ENCODE measurements around the gene UBR1.
"Not testable (repeated sequence)": the region's sequence is repeated elsewhere in the genome, so short reads cannot be mapped to it uniquely, and the experiment has no call there.

Gene UBR1

DNA sequence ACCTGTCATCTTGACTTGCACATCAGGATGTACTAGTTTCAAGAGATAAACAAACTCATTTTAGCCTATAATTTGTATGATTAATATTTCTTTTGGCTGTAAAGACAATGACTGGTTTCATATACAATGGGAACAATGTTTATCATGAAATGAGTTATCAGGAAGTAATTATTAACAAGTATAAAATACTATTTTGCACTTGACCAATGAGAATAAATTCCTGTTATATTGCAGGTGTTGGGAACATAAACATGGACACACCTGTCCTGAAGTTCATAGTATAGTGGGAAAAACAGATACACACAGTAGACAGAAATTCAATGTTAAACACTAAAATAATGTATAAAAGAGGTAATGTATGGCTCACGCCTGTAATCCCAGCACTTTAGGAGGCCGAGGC lies 56.9 kb downstream of the UBR1 start:
- no peak for DNase-seq

DNA sequence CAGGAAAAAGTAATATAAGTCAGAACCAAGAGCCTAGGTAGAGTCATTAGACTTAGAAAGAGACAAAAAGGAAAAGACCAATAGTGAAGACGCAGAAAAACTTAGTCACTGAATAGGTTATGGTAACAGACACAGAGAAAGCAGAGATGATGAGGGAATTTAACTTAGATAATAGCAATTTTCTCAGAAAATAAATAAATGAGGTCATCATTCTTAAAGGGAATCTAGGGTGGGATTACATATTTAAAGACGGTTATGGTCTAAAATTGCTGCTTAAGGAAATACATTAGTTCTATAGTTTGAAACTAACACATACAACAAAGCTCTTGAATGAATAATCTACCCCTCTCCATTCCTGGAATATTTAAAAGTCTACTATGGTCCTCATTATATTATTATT lies 59.4 kb downstream of the UBR1 start:
- no peak for DNase-seq

DNA sequence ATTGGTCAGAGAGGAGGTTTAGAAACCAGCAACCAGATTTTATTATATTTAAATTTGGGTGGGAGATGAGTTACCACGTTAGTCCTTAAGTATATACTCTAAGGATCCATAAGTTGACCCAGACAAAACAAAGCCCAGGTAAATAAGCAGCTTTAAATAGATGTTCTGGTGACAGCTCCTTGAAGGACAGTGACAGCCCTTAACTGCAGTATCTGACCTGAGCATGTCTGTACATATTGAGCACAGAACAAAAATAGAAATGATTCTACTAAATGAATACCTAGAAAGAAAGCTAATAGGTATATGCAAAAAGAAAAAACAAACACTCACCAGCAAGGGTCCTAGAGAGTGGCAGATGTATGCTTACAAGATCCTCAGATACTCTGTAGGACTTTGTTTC lies 63.0 kb downstream of the UBR1 start:
- DNase-seq: no peak

DNA sequence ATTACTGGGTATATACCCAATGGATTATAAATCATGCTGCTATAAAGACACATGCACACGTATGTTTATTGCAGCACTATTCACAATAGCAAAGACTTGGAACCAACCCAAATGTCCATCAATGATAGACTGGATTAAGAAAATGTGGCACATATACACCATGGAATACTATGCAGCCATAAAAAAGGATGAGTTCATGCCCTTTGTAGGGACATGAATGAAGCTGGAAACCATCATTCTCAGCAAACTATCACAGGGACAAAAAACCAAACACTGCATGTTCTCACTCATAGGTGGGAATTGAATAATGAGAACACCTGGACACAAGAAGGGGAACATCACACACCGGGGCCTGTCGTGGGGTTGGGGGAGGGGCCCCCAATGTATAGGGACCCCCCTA lies 64.8 kb downstream of the UBR1 start:
- not testable (repeated sequence) for DNase-seq

DNA sequence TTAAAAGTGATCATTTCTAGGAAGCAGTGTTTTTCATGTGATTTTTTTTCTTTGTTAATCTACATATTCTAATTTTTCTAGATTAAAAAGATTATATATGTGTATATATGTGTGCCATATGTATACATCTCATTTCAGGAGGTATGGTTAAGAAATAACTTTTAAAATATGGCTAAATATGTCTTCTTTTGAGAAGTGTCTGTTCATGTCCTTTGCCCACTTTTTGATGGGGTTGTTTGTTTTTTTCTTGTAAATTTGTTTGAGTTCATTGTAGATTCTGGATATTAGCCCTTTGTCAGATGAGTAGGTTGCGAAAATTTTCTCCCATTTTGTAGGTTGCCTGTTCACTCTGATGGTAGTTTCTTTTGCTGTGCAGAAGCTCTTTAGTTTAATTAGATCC lies 70.6 kb downstream of the UBR1 start:
- DNase-seq: not testable (repeated sequence)

DNA sequence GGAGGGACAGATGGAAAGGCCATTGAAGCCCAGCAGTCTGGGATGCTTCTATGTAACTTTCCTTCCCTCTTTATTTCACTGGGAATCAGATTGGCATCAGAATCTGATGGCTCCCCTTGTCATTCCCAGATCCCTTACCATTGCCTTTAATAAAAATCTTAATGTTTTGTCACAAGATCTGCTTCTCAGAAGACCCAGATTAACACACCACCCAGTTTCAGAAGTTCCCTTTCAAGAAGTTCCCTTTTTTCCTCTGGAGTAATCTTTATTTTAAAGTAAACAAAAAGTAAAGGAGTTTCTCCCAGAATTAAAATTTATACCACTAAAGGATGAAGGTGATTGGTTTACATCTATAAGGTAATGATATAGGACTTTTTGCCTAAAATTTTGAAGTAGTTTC lies 76.4 kb downstream of the UBR1 start:
- DNase-seq: no peak

DNA sequence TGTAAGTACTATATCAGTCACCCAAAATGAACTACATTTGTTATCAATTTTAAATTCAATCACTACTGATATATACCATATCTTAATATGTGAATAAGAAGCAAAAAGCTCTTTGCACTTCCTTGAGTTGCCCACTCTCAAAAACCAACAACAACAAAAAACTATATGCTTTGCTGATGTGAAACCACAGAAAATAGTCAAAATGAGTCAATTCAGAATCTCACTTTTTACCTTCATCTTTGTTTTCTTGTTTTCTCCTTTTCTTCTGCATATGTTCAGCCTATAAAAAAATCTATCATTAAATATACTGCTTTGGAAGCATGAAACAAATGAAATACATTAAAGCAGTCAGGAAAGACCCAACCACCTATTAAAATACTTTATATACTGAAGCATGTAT lies 80.7 kb downstream of the UBR1 start:
- no peak for DNase-seq

DNA sequence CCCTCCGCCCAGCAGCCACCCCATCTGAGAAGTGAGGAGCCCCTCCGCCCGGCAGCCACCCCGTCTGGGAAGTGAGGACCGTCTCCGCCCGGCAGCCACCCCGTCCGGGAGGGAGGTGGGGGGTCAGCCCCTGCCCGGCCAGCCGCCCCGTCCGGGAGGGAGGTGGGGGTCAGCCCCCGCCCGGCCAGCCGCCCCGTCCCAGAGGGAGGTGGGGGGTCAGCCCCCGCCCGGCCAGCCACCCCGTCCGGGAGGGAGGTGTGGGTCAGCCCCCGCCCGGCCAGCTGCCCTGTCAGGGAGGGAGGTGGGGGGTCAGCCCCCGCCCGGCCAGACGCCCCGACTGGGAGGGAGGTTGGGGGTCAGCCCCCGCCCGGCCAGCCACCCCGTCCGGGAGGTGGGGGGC lies 91.2 kb downstream of the UBR1 start:
- not testable (repeated sequence) for DNase-seq

DNA sequence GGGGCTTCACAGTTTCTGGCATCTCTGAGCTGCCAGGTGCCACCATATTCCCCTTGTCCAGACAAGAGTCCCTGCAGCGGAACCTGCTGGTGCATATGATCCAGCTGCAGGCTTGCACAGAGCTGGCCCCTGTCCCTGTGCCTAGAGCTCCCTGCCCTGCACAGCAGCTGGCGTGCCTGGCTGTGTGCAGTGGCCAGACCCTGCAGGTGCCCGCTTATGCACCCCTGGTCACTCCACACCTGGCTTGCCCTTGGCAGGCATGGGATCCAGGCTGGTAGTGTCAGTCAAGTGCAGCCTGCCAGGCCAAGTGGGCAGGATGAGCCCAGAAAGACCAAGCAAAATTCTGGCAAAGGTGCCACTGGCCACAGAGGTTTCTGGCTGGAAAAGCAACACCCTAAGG lies 96.6 kb downstream of the UBR1 start:
- DNase-seq: no peak

DNA sequence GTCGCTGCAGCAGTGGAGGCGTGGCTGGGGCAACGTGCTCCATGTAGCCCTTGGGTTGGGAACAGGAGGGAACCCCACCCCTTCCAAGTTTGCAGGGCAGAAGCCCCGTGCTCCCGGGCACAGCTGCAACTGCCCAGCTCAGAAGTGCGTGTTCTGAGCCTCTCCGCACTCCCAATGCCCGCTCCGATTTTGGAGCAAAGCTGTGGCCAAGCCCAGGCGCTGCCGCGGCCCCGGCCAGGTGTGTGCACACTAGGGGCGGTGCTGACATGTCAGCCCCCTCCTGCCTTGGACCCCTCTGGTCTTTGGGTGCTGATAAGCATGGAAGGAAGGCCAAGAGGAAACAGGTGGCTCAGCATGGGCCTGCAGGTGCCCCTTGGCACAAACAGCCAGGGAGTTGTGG lies 97.7 kb downstream of the UBR1 start:
- DNase-seq: no peak

DNA sequence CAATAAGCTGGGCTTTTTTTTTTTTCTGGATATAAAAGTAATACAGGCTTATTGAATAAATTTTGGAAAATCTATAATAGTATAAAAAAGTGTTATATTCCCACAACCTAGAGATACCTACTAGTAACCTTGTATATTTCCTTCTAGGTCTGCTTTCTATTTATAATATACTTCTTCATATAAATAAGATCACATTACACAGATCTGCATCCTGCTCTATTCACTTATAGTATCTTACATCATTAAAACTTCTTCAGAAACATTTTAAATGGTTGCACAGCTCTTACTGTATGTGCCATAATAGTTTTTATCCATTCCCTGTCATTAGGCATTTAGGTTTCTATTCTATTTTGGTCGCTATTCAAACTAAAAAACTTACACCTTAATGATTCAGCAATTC lies 98.3 kb downstream of the UBR1 start:
- DNase-seq: no peak

DNA sequence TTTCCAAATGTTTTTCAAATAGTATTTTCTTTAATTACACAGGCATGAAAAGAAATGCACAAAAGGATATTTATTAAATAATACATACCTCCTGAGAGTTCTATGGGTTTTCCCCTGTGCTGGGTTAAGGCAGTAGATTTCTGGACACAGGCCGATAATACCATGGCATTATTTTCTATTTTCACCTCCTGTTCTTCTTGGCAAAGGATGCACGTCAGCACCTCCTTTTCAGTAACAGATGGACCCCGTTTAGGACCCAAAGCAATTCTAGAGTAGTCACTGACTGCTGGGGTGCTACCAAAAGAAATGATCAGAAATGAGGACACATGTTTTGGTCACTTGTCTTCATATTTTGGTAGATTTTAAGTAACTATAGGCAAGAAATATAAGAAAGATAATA lies 98.8 kb downstream of the UBR1 start:
- DNase-seq: no peak

DNA sequence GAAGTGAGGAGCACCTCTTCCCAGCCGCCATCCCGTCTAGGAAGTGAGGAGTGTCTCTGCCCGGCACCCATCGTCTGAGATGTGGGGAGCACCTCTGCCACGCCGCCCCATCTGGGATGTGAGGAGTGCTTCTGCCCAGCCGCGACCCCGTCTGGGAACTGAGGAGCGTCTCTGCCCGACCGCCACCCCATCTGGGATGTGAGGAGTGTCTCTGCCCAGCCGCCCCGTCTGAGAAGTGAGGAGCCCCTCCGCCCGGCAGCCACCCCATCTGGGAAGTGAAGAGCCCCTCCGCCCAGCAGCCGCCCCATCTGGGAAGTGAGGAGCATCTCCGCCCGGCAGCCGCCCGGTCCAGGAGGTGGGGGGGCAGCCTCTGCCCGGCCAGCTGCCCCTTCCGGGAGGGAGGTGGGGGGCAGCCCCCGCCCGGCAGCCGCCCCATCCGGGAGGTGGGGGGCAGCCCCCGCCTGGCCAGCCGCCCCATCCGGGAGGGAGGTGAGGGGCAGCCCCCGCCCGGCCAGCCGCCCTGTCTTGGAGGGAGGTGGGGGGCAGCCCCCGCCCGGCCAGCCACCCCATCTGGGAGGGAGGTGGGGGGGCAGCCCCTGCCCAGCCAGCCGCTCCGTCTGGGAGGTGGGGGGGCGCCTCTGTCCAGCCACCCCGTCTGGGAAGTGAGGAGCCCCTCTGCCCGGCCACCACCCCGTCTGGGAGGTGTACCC lies 100.8 kb downstream of the UBR1 start:
- not testable (repeated sequence) for DNase-seq

DNA sequence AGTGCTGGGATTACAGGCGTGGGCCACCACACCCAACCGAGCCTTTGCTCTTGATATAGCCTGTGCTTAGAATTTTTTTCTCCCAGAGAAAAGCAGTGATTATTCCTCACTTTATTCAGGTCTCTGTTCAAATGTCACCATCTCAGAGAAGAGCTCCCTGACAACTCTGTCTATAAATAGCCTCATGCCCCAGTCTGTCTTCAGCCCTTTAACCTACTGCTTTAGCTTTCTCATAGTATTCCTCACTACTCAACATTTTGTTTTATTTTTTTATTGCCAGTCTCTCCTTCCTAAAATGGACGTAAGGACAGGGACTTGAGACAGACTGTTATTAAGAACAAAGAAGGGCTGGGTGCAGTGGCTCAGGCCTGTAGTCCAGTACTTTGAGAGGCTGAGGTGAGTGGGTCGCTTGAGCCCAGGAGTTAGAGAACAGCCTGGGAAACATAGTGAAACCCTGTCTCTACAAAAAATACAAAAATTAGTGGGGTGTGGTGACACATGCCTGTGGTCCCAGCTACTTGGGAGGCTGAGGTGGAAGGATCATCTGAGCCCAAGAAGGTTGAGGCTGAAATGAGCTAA lies 106.5 kb downstream of the UBR1 start:
- peak; percentile 23 for DNase-seq

DNA sequence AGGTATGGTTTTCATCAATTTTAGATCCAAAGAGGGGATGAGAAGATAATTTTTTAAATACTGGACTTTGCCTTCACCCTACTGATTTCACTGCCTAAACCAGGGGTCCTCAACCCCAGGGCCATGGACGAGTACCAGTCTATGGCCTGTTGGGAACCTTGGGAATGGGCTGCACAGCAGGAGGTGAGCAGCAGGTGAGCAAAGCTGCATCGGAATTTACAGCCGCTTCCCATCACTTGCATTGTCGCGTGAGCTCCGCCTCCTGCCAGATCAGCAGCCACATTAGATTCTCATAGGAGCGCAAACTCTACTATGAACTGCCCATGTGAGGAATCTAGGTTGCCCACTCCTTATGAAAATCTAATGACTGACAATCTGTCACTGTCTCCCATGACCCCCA lies 109.0 kb downstream of the UBR1 start:
- no peak for DNase-seq

DNA sequence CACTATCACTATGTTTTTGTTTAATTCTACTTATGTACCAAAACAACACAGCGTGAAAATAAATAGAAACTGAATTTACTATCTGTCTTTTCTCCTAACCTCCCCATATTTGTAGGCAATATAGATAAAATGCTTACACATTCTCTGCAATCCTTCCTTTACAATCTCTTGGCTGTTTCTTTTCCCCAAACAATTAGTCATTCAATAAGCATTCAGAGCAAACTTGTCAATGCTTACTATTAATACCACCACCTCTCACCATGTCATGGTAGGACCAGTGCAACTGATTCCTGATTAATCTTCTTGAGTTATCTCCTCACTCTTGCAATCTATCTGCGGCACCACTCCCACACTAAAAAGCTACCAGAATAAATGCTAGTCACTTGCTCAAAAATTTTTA lies 111.3 kb downstream of the UBR1 start:
- peak; percentile 82 for DNase-seq

DNA sequence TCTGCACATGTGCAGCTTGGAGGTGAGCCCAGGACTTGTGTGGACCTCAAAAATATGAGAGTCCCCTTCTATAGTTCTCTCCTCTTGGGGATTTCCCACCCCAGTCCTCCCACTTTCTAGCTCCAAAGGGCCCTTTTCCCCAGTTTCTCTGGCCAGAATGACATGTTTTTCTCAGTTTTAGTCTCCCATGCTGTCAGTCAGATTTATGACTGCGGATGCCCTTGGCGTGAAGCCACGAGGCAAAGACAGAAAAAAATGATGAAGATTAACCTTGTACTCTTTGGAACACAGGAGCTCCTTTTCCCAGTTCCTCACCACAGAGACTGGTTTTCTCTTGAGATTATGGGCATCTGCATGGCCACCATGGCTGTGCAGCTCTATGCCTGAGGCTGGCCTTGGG lies 113.2 kb downstream of the UBR1 start:
- DNase-seq: peak; percentile 21

DNA sequence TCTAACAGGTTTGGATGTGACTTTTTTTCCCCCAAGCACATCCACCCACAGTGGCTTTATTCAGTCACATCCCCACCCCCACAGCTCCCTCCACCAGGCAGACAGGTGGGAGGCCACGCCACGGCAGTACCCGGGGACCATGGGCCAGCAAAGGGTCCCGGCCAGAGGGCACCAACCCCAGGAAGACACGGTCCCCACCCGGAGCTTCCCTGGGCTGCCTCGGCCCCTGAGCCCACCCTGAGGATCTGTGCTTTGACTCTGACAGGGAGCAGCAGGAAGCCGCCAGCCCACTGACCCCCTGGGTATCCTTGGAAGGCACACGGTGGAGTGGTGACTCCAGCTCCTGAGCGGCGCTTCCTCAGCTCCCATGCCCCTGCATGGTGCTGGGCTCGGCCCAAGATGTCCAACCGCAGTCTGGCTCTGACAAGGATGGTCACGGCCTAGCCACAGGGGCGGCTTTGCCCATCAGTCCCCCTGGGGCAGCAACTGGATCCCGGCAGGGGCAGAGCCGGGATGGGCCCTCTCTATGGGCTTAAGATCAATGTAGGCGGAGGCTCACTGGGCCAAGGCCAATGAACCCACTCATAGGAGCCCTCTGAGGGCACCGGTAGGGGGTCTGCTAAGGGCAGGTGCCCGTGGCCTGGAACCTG lies 119.0 kb downstream of the UBR1 start:
- DNase-seq: no peak

DNA sequence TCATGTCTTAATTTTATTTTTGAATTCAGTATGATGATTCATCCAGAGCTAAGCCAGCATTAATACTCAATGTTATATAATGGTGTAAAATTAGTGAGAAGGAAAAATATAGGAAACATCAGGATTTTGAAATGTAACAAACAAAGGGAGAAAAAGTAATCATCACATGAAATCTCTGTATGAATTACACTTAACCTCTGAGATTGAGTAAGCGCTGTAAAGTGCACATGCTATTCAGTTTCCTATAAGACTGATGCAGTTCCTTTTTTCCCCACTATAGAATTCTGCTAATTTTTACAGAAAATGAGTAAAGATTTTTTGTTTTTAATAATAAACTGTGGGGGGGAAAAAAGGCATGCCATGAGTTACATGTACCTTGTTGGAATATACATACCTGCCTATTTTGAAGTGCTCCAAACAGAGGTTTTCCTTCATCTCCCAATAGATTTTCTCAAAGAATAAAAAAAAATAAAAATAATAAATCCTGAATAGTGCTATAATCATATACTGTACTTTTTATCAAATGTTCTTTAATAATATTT lies 121.3 kb downstream of the UBR1 start:
- no peak for DNase-seq

DNA sequence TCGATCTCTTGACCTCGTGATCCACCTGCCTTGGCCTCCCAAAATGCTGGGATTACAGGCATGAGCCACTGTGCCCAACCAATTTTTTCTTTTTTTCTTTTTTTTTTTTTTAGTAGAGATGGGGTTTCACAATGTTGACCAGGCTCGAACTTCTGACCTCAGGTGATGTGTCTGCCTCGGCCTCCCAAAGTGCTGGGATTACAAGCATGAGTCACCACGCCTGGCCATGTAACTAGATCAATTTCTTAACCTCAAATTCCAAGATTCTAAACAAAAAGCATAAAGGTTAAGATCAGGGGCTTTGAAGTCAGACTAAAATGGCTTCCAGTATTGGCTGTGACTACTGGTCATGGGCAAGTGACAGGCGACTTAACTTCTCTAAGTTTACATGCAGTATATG lies 126.7 kb downstream of the UBR1 start:
- DNase-seq: not testable (repeated sequence)

DNA sequence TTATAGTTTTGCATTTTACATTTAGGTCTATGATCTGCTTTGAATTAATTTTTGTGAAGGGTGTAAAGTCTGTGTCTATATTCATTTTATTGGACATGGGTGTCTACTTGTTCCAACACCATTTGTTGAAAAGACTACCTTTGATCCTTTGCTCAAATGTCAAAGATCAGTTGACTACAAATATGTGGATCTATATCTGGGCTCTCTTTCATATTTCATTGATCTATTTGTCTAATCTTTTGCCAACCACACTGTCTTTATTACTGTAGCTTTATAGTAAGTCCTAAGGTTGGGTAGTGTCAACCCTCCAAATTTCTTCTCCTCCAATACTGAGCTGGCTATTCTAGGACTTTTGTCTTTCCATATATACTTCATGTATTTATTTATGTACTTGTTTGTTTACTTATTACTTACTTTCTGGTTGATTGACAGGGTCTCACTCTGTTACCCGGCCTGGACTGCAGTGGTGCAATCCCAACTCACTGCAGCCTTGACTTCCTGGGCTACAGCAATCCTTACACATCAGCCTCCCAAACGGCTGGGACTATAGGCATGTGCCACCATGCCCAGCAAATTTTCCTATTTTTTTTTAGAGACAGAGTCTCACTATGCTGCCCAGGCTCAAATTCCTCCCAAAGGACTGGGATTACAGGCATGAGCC lies 131.5 kb downstream of the UBR1 start:
- DNase-seq: no peak

DNA sequence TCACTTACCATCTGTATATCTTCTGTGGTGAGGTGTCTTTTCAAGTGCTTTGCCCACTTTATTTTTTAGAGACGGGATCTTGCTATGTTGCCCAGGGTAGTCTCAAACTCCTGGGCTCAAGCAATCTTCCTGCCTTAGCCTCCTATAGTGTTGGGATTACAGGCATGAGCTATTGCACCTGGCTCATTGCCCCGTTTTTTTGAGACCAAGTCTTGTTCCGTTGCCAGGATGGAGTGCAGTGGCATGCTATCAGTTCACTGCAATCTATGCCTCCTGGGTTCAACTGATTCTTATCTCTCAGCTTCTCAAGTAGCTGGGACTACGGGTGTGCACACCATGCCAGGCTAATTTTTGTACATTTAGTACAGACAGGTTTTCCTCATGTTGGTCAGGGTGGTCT lies 132.7 kb downstream of the UBR1 start:
- DNase-seq: no peak

DNA sequence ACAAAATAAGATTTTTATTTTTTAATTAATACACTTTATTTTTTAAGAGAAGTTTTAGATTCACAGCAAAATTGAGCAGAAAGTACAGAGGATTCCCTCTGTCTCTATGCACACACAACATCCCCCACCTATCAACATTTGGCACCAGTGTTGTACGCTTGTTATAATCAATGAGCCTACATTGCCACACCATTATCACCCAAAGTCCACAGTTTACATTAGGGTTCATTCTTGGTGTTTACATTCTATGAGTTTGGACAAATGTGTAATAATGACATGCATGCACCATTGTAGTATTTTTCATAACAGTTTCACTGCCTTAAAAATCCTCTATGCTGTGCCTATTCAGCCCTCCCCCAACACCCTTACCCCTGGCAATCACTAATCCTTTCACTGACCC lies 134.0 kb downstream of the UBR1 start:
- no peak for DNase-seq

DNA sequence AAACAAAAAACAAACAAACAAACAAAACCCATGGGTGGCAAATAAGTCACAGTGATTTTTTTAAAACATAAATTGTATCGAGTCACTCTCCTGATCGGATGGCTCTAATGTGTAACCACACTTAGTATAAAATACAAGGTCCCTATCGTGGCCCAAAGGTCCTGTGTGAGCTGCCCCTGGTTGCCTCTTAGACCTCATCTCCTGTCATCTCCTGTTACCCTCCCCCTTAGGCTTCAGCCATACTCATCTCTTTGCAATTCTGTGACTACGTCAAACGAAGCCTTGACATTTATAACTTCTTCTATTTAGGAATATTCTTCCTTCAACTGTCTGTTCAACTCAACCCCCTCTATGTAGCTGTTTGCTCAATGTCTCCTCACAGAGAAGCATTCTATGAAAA lies 141.4 kb downstream of the UBR1 start:
- DNase-seq: no peak
